Measurements from ENCODE around the gene DENND1A. TPM values are rescaled to one million over a fixed set of nuclear protein-coding genes. Genes with fewer than 3 reads are reported as not detected.
A peak's percentile ranks its signal among the peaks of the same experiment; 100 is the strongest.

DENND1A gene
- total and polyA plus RNA-seq, 2 of the 13 experiments (the other 11 are each of a cell fraction or from before 2014, with no cell fraction given): 14.8 to 30.1 TPM

- no peak for TF ChIP-seq ZBTB40 (IDR thresholded peaks at IDR 0.05)
- TF ChIP-seq ZBTB40 (CRISPR knock-in tag; IDR thresholded peaks at IDR 0.05): peak; percentile 81
- TF ChIP-seq RBM22 (optimal IDR thresholded peaks at IDR 0.05; ENCODE audit: low read length): no peak
- no peak for TF ChIP-seq PTBP1 (IDR thresholded peaks at IDR 0.05; ENCODE audit: low read depth, low read length, poor library complexity, severe bottlenecking)
- peak; percentile 80 for TF ChIP-seq JUN (CRISPR knock-in tag; IDR thresholded peaks at IDR 0.05)
- peak; percentile 58 for TF ChIP-seq ZBTB7A (CRISPR knock-in tag; IDR thresholded peaks at IDR 0.05)
- peak; percentile 39 for TF ChIP-seq XRCC5 (optimal IDR thresholded peaks at IDR 0.05; ENCODE audit: low read length)
- no peak for TF ChIP-seq ZNF704 (CRISPR knock-in tag; IDR thresholded peaks at IDR 0.05; ENCODE audit: borderline replicate concordance)
- no peak for TF ChIP-seq FOXA1 (IDR thresholded peaks at IDR 0.05)
- TF ChIP-seq FOXA1 (CRISPR knock-in tag; IDR thresholded peaks at IDR 0.05): peak; percentile 29; the same call in 1 of the 2 replicates
- TF ChIP-seq ARNTL (CRISPR knock-in tag; IDR thresholded peaks at IDR 0.05): peak; percentile 94
- TF ChIP-seq PBX3 (CRISPR knock-in tag; IDR thresholded peaks at IDR 0.05; ENCODE audit: borderline replicate concordance): no peak
- TF ChIP-seq SRY (CRISPR knock-in tag; IDR thresholded peaks at IDR 0.05): no peak
- no peak for TF ChIP-seq TRIM22 (IDR thresholded peaks at IDR 0.05)
- no peak for TF ChIP-seq MAFK (conservative IDR thresholded peaks at IDR 0.05 in 1 of 2, IDR thresholded peaks at IDR 0.05 in 1 of 2; ENCODE audit: low read length in 2 of 2)
Observed at GRCh38 chr9:123470121-123470782, 459.7 kb downstream of the DENND1A start (continued).
